CD8-positive, alpha-beta memory T cell (primary cell): ENCODE measurements around the gene GRIK4. TPM values are rescaled to one million over a fixed set of nuclear protein-coding genes. Genes with fewer than 3 reads are reported as not detected.

Experiments used
- CTCF ChIA-PET: fragments of 350-600 bp; sonication (Branson Sonifier 250); formaldehyde crosslinking; loops from one replicate; lab custom pipeline; 2021; ENCODE audit warnings: antibody characterized with exemption; lab: Charles Lee
- POLR2A ChIA-PET: fragments of 350-600 bp; sonication (Branson Sonifier 250); formaldehyde crosslinking; loops from one replicate; lab custom pipeline; 2021; ENCODE audit warnings: antibody characterized with exemption; lab: Charles Lee
- DNase-seq, 5 donors: peaks; one replicate each; pipeline versions ENCODE4 v3.0.0 to v3.0.0-alpha.2; 2020 to 2022; ENCODE audit warnings: mixed read lengths in 1 of 5
- H3K27ac ChIP-seq: one replicate; pipeline ENCODE4 v1.7.0; 2013; ENCODE audit warnings: low read depth, mild to moderate bottlenecking, low read length, moderate library complexity
- H3K27me3 ChIP-seq: 2 replicates; pipeline ENCODE4 v1.7.0; 2013; ENCODE audit warnings: low read length, mild to moderate bottlenecking; ENCODE audit not compliant: insufficient read depth, poor library complexity, severe bottlenecking
- H3K36me3 ChIP-seq: 2 replicates; pipeline ENCODE4 v1.7.0; 2013; ENCODE audit warnings: mild to moderate bottlenecking, low read length, moderate library complexity; ENCODE audit not compliant: insufficient read depth
- H3K4me1 ChIP-seq: 2 replicates; pipeline ENCODE4 v1.7.0; 2013; ENCODE audit warnings: mild to moderate bottlenecking, low read length, moderate library complexity; ENCODE audit not compliant: insufficient read depth
- H3K4me3 ChIP-seq: 2 replicates; pipeline ENCODE4 v1.7.0; 2013; ENCODE audit warnings: mild to moderate bottlenecking, low read length
- H3K9me3 ChIP-seq: 2 replicates; pipeline ENCODE4 v1.7.0; 2013; ENCODE audit warnings: mild to moderate bottlenecking, low read length
- H3K27ac Mint-ChIP-seq, 8 donors: one replicate each; pipeline ENCODE4 v1.8.0; 2020 to 2021; ENCODE audit warnings: mixed read lengths in 8 of 8, mild to moderate bottlenecking in 6 of 8, inconsistent platforms in 3 of 8, moderate library complexity in 3 of 8
- H3K27me3 Mint-ChIP-seq, 2 donors: one replicate each; pipeline ENCODE4 v1.8.0; 2020 to 2021; ENCODE audit warnings: mixed read lengths in 2 of 2, mild to moderate bottlenecking in 1 of 2, moderate library complexity in 1 of 2
- H3K36me3 Mint-ChIP-seq, 3 donors: one replicate each; pipeline ENCODE4 v1.8.0; 2020 to 2021; ENCODE audit warnings: mixed read lengths in 3 of 3, inconsistent platforms in 1 of 3, mild to moderate bottlenecking in 1 of 3
- H3K4me1 Mint-ChIP-seq, 3 donors: one replicate each; pipeline ENCODE4 v1.8.0; 2020 to 2021; ENCODE audit warnings: mixed read lengths in 3 of 3, inconsistent platforms in 1 of 3, mild to moderate bottlenecking in 1 of 3
- H3K4me3 Mint-ChIP-seq, 7 donors: one replicate each; pipeline ENCODE4 v1.8.0; 2020 to 2021; ENCODE audit warnings: mixed read lengths in 7 of 7, mild to moderate bottlenecking in 6 of 7, moderate library complexity in 4 of 7, inconsistent platforms in 2 of 7
- H3K9me3 Mint-ChIP-seq, 5 donors: one replicate each; pipeline ENCODE4 v1.8.0; 2020 to 2022; ENCODE audit warnings: mixed read lengths in 5 of 5, mild to moderate bottlenecking in 3 of 5, moderate library complexity in 2 of 5, inconsistent platforms in 1 of 5
- polyA plus RNA-seq: library from polyadenylated mRNA; unstranded; fragments of 300-500 nt; fragmentation: Illumina TruSeq; gene quantifications from one replicate; pipeline ENCODE4 v1.2.3, GENCODE V29; 2021
- total RNA-seq, 2 experiments: library from RNA; stranded (reverse); gene quantifications; one replicate each; pipeline ENCODE4 v1.2.3, GENCODE V29; 2021

The GRIK4 gene
- total and polyA plus RNA-seq, 3 experiments from 2014 or later: 0.07 TPM; not detected in 2

DNA sequence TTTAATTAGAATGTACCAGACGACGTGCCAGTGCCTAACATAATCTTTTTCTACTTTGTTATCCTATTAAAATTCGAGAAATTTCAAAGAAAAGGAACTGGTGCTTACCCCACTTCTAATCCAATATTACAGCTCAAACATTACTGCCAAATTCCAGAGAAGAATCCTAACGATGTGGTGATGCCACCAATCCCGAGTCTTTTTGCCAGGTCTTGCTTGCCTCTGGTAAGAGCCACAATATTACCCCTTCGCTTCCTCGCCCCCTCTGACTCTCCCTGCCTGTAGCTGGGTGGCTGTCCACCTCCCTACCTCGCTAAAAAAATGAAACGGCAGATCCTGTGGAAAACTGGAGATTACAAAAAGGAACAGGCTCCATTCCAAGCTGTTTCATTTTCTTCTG, 462.9 kb downstream of the GRIK4 start:
- ChIA-PET POLR2A (no interaction called here), CTCF (no interaction called here)
- Mint-ChIP-seq H3K9me3 (peaks cover 0 to 2% (median 0%) of the 10 kb centered on the region in 5 donors), H3K4me1 (no peaks in the 10 kb centered on the region), H3K27me3 (peaks cover 2 to 25% of the 10 kb centered on the region in 2 donors), H3K36me3 (no peaks in the 10 kb centered on the region), H3K4me3 (no peak overlapping the region), H3K27ac (no peak overlapping the region)
- peaks cover 6% of the 10 kb centered on the region for H3K27me3 ChIP-seq
- H3K4me1 ChIP-seq: no peaks in the 10 kb centered on the region
- no peak overlapping the region for H3K4me3 ChIP-seq
- no peaks in the 10 kb centered on the region for H3K36me3 ChIP-seq
- no peak overlapping the region for H3K27ac ChIP-seq
- DNase-seq: no peak
- no peaks in the 10 kb centered on the region for H3K9me3 ChIP-seq

DNA sequence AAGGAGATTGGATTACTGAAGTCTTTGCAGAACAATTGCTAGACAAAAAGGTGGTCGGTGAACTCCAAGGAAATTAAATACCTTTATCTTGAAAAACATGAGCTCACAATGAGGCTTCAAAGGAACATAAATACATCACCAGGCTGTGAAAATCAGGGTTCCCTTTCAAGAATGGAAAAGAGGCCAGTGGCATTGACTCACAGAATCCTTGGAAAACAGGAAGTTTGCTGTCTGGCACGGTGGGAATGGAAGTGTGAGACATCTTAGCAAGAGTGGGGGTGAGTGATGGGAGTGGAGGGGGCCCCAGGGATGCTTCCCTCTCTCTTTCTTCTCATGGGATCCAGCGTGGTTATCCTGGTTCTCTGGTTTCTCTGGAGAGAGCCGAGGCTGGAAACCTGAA, 463.4 kb downstream of the GRIK4 start:
- H3K27ac Mint-ChIP-seq: no peak overlapping the region
- peaks cover 0 to 2% (median 0%) of the 10 kb centered on the region in 5 donors for H3K9me3 Mint-ChIP-seq
- Histone ChIP-seq H3K27me3 (peaks cover 6% of the 10 kb centered on the region), H3K27ac (no peak overlapping the region), H3K4me3 (no peak overlapping the region), H3K36me3 (no peaks in the 10 kb centered on the region), H3K4me1 (no peaks in the 10 kb centered on the region), H3K9me3 (no peaks in the 10 kb centered on the region)
- no peak for DNase-seq
- H3K4me3 Mint-ChIP-seq: no peak overlapping the region
- CTCF ChIA-PET: no interaction called here
- peaks cover 2 to 25% of the 10 kb centered on the region in 2 donors for H3K27me3 Mint-ChIP-seq
- H3K4me1 Mint-ChIP-seq: no peaks in the 10 kb centered on the region
- no peaks in the 10 kb centered on the region for H3K36me3 Mint-ChIP-seq
- POLR2A ChIA-PET: no interaction called here

DNA sequence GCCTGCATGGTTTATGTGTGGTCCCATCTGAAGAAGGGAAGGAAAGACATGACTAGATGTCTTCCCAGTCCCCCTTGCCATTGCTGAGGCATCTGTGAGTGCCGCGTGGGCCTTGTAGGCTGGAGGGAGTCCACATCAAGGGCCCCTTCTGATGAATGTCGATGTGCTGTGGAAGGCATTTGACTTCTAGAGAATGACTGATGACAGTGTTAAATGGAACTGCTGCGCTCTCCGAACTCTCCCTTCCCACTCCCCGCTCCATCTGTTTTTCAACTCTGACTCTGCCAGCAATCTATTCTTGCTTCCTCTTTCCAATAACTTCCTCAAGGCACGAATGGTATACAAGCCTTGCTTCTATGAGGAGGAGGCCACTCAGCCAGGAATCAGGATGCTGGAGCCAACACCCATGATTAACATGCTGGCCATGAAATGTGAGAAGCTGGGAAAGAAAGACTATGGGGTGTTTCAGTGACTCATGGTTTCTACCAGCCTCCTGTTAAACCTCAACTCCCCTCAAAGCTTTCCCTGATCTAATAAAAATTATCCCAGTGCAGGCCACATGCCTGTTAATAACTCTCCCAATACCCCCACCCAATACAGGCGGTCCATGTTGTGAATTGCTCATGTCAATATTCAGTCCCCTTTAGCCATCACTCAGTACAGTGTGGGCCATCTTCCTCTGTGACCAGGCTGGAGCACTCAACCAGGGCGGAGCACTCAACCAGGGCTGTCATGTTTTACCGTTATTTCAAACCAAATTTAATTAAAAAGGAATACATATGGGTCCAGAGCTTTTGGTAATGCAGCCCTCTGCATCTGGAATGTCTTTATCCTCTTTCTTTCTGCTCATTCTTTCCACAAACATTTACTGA, 466.0 kb downstream of the GRIK4 start:
- Mint-ChIP-seq H3K4me1 (no peaks in the 10 kb centered on the region), H3K27me3 (peaks cover 6 to 16% of the 10 kb centered on the region in 2 donors), H3K4me3 (no peak overlapping the region), H3K9me3 (peaks cover 0 to 2% (median 0%) of the 10 kb centered on the region in 5 donors), H3K27ac (no peak overlapping the region), H3K36me3 (no peaks in the 10 kb centered on the region)
- H3K4me3 ChIP-seq: no peak overlapping the region
- no peak overlapping the region for H3K27ac ChIP-seq
- ChIA-PET CTCF (no interaction called here), POLR2A (no interaction called here)
- no peaks in the 10 kb centered on the region for H3K9me3 ChIP-seq
- H3K4me1 ChIP-seq: no peaks in the 10 kb centered on the region
- no peak for DNase-seq
- H3K36me3 ChIP-seq: no peaks in the 10 kb centered on the region
- H3K27me3 ChIP-seq: peaks cover 1% of the 10 kb centered on the region

DNA sequence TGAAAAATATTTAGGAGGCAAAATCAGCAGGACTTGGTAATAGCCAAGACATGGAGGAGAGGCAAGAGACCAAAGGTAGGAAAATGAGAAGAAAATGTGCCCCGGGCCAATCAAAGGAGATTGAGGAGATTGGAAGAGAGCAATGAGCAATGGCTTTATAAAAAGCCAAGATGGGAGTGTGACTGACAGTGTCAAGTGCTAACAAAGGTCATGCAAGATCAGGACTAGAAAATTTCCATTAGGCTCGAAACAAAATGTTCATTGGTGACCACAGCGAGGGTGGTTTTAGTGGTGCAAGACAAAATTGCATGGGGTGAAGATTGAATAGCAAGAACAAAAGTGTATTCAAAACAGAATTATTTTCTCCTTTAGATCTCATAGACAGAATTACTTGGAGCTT, 467.2 kb downstream of the GRIK4 start:
- no peak overlapping the region for H3K4me3 Mint-ChIP-seq
- H3K4me1 Mint-ChIP-seq: no peaks in the 10 kb centered on the region
- no peaks in the 10 kb centered on the region for H3K9me3 ChIP-seq
- H3K4me3 ChIP-seq: no peak overlapping the region
- no peaks in the 10 kb centered on the region for H3K27me3 ChIP-seq
- POLR2A ChIA-PET: no interaction called here
- H3K27me3 Mint-ChIP-seq: peaks cover 12 to 27% of the 10 kb centered on the region in 2 donors
- no peaks in the 10 kb centered on the region for H3K9me3 Mint-ChIP-seq
- H3K27ac ChIP-seq: no peak overlapping the region
- CTCF ChIA-PET: no interaction called here
- H3K4me1 ChIP-seq: no peaks in the 10 kb centered on the region
- no peaks in the 10 kb centered on the region for H3K36me3 ChIP-seq
- no peak for DNase-seq
- no peaks in the 10 kb centered on the region for H3K36me3 Mint-ChIP-seq
- H3K27ac Mint-ChIP-seq: no peak overlapping the region

DNA sequence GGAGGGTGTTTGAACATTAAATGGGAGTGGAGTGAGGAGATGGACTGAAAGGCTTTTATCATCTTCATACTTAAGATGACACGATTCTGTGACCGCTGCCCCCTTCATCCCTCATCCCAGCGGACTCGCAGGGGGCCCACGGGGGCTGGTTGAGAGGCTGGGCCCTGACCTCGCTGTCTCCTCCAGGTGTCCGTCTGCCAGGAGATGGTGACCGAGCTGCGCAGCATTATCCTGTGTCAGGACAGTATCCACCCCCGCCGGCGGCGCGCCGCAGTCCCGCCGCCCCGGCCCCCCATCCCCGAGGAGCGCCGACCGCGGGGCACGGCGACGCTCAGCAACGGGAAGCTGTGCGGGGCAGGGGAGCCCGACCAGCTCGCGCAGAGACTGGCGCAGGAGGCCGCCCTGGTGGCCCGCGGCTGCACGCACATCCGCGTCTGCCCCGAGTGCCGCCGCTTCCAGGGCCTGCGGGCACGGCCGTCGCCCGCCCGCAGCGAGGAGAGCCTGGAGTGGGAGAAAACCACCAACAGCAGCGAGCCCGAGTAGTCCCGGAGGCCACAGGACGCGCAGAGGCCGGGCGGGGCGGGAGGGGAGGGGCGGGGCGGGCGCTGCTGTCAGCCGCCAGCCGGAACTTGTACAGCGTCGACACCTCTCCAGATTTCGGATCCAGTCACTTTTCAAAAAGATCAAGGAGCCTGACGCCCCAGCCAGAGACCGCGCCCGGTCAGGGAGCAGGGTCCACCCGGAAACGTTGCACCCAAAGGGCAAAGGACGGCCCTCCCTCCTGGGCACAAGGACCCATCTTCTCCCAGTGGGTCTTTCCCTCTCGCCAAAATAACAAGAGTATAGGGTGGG, 474.4 kb downstream of the GRIK4 start:
- ChIA-PET CTCF (interaction anchor here (0.6 kb wide), 1 partner anchor 49 kb away, joined by 3 read pairs; no protein-coding TSS in a partner anchor), POLR2A (no interaction called here)
- peak in 3 of 5 donors; percentile 21 to 50 (median 36) for DNase-seq
- peaks cover 4% of the 10 kb centered on the region for H3K4me1 ChIP-seq
- peak overlapping the region; percentile 38 for H3K4me3 ChIP-seq
- Mint-ChIP-seq H3K4me3 (peak overlapping the region; percentile 20 to 81 (median 64)), H3K9me3 (no peaks in the 10 kb centered on the region), H3K27ac (no peak overlapping the region), H3K4me1 (peaks cover 9 to 14% (median 11%) of the 10 kb centered on the region in 3 donors), H3K36me3 (no peaks in the 10 kb centered on the region), H3K27me3 (peaks cover 25 to 49% of the 10 kb centered on the region in 2 donors)
- H3K27me3 ChIP-seq: no peaks in the 10 kb centered on the region
- no peak overlapping the region for H3K27ac ChIP-seq
- no peaks in the 10 kb centered on the region for H3K36me3 ChIP-seq
- H3K9me3 ChIP-seq: no peaks in the 10 kb centered on the region

DNA sequence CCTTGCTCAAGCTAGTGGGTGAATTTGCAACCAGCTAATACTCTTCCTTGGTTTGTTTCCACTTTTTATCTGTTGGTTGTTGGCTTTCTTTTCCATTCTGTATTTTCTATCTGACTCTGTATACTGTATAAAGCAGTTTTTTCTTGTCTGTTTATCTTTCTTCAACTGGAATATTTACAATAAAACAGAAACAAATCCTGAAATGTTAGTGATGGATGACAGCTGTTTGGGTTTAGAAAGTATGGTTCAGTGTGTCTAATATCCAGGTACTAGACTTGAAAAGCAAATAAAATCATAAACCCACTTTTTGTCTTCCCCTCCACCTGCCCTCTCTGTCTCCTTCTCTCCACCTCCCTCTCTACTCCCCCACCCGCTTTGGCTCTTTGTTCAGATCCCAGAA, 477.1 kb downstream of the GRIK4 start:
- Mint-ChIP-seq H3K27ac (peak overlapping the region in 1 of 8 donors; percentile 0), H3K27me3 (peaks cover 16 to 37% of the 10 kb centered on the region in 2 donors), H3K4me1 (peaks cover 9 to 14% (median 11%) of the 10 kb centered on the region in 3 donors), H3K36me3 (no peaks in the 10 kb centered on the region), H3K4me3 (peak overlapping the region in 1 of 7 donors; percentile 15), H3K9me3 (no peaks in the 10 kb centered on the region)
- no peak for DNase-seq
- no peaks in the 10 kb centered on the region for H3K9me3 ChIP-seq
- no peak overlapping the region for H3K27ac ChIP-seq
- peaks cover 4% of the 10 kb centered on the region for H3K4me1 ChIP-seq
- H3K27me3 ChIP-seq: no peaks in the 10 kb centered on the region
- CTCF ChIA-PET: no interaction called here
- POLR2A ChIA-PET: no interaction called here
- H3K36me3 ChIP-seq: no peaks in the 10 kb centered on the region
- H3K4me3 ChIP-seq: no peak overlapping the region

DNA sequence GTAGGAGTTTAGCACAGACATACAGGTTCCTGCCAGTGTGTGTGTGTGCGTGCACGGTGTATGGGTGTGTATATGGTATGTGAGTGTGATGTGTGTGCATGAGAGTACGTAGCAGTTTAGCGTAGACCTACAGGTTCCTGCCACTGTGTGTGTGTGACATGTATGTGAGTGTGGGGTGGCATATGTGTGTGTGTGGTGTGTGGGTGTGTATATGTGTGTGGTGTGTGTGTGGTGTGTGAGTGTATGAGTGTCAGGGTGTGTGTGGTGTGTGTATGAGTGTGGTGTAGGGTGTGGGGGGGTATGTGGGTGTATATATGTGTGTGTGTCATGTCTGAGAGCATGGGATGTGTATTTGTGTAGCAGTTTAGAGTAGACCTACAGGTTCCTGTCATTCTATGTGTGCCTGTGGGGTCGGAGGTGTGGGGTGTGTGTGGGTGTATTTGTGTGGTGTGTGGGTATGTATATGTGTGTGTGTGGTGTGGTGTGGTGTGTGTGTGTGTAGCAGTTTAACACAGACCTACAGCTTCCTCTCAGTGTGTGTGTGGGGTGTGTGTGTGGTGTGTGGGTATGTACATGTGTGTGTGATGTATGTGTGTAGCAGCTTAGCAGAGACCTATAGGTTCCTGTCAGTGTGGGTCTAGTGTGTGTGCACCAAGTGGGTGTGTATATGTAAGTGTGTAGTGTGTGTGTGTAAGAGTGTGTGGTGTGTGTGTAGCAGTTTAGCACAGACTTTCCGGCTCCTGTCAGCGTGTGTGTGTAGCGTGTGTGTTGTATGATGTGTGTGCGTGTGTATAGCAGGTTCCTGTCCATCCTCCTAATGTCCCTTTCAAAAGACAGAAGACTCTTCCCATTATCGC, 480.5 kb downstream of the GRIK4 start:
- Mint-ChIP-seq H3K4me3 (no peak overlapping the region), H3K27ac (no peak overlapping the region), H3K4me1 (peaks cover 0 to 2% (median 0%) of the 10 kb centered on the region in 3 donors), H3K27me3 (peaks cover 9 to 30% of the 10 kb centered on the region in 2 donors), H3K9me3 (no peaks in the 10 kb centered on the region), H3K36me3 (no peaks in the 10 kb centered on the region)
- Histone ChIP-seq H3K27me3 (no peaks in the 10 kb centered on the region), H3K4me3 (no peak overlapping the region), H3K4me1 (no peaks in the 10 kb centered on the region), H3K27ac (no peak overlapping the region), H3K9me3 (no peaks in the 10 kb centered on the region), H3K36me3 (no peaks in the 10 kb centered on the region)
- no peak for DNase-seq
- ChIA-PET CTCF (no interaction called here), POLR2A (no interaction called here)
